Kidney epithelial cell (primary cell): Measurements from ENCODE around the gene CALCR. TPM values are rescaled to one million over a fixed set of nuclear protein-coding genes. Genes with fewer than 3 reads are reported as not detected.

Experiments used
- DNase-seq: peaks from one replicate; pipeline ENCODE4 v3.0.0-alpha.2; 2010; ENCODE audit warnings: low read depth
- H3K27me3 ChIP-seq: 2 replicates; pipeline ENCODE4 v1.6.0; 2011; ENCODE audit warnings: low read length; ENCODE audit not compliant: control insufficient read depth, insufficient read depth
- H3K36me3 ChIP-seq: 2 replicates; pipeline ENCODE4 v1.5.1; 2011; ENCODE audit warnings: low read length; ENCODE audit not compliant: control insufficient read depth, insufficient read depth
- H3K4me3 ChIP-seq: 2 replicates; pipeline ENCODE4 v1.5.1; 2011; ENCODE audit warnings: low read depth, mild to moderate bottlenecking, control low read depth, low read length
- total RNA-seq: library from RNA; depleted of rRNA; stranded (reverse); fragments of >200 nt; gene quantifications from 2 replicates; pipeline ENCODE4 v1.2.3, GENCODE V29; 2015
- TF ChIP-seq, protein P1 (sequence below): IDR thresholded peaks from 2 replicates; pipeline ENCODE4 v1.5.1; 2011; ENCODE audit warnings: mild to moderate bottlenecking, moderate library complexity, low read length, control low read depth, inconsistent platforms; ENCODE audit not compliant: insufficient read depth, poor library complexity, severe bottlenecking

The CALCR gene
- total RNA-seq = not detected in 2 replicates

DNA sequence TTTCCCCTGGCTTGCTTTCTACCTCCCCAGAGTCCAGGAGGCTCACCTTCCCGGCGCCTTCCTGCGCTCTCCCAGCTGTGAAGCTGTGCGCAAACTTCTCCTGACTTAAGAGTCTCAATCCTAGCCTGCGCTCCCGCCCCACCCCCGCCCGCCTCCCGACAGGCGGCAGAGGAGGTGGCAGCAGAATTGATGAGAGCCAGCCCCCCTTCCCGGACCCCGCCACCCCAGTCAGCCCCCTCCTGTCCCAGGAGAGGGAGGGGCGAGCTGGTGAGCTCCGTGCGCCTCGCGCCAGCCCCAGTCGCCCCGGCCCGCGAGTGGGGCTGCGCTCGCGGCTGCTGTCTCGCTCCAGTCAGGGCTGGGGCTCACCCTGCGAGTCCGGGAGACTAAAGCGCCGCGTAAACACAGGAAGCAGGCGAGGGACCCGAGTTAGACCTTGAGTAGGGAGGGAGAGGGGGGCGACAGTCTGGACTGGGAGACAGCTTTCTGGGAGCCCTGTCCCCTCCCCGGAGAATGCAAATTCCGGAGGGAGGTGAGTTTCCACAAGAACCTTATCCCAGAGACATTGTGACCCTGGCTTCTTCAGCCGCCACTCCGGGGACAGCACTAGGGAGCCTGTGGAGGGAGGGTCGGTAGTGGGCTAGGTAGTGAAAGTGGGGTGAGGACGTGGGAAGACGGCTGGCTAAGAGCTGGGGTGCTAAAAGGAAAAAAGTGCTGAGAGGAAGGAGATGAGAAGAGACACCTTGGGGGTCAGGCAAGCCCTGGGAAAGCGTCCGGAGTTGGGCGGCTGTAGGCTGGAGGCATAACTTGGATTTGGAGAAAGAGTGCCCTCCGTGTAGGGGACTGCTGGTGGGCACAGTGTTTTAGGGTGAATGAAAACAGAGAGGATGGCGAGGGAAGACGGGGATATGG lies at the start of gene CALCR:
Gene CALCR (minus strand): TSS at position 79 of the 909 bp plus-strand sequence. CDS start 87,743 bp downstream, outside the sequence.
- H3K36me3 ChIP-seq = no peaks in the 10 kb centered on the region
- peak within 1 kb of the TSS; percentile 18 for H3K4me3 ChIP-seq
- DNase-seq = no peak
- TF ChIP-seq, protein P1, sequence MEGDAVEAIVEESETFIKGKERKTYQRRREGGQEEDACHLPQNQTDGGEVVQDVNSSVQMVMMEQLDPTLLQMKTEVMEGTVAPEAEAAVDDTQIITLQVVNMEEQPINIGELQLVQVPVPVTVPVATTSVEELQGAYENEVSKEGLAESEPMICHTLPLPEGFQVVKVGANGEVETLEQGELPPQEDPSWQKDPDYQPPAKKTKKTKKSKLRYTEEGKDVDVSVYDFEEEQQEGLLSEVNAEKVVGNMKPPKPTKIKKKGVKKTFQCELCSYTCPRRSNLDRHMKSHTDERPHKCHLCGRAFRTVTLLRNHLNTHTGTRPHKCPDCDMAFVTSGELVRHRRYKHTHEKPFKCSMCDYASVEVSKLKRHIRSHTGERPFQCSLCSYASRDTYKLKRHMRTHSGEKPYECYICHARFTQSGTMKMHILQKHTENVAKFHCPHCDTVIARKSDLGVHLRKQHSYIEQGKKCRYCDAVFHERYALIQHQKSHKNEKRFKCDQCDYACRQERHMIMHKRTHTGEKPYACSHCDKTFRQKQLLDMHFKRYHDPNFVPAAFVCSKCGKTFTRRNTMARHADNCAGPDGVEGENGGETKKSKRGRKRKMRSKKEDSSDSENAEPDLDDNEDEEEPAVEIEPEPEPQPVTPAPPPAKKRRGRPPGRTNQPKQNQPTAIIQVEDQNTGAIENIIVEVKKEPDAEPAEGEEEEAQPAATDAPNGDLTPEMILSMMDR = no peak
- peaks cover 25% of the 10 kb centered on the region for H3K27me3 ChIP-seq

DNA sequence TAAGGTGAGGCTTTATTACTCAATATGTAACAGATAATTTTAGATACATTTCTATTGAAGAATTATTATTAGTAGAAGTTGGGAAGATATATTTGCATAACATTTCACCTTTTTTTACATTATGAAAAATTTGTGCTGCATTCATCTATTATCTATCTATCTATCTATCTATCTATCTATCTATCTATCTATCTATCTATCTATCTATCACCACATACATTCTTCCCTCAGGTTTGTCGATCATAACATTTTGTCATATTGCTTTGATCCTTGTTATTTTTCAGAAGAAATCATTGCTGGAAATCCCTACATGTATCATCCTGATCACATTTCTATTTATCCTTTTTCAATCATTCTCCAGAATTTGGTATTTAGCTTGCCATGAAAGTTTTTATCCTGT lies 49.3 kb upstream of the CALCR start:
- Histone ChIP-seq H3K27me3 (no peaks in the 10 kb centered on the region), H3K4me3 (no peak overlapping the region), H3K36me3 (no peaks in the 10 kb centered on the region)
- TF ChIP-seq, protein P1 = no peak
- DNase-seq = no peak

DNA sequence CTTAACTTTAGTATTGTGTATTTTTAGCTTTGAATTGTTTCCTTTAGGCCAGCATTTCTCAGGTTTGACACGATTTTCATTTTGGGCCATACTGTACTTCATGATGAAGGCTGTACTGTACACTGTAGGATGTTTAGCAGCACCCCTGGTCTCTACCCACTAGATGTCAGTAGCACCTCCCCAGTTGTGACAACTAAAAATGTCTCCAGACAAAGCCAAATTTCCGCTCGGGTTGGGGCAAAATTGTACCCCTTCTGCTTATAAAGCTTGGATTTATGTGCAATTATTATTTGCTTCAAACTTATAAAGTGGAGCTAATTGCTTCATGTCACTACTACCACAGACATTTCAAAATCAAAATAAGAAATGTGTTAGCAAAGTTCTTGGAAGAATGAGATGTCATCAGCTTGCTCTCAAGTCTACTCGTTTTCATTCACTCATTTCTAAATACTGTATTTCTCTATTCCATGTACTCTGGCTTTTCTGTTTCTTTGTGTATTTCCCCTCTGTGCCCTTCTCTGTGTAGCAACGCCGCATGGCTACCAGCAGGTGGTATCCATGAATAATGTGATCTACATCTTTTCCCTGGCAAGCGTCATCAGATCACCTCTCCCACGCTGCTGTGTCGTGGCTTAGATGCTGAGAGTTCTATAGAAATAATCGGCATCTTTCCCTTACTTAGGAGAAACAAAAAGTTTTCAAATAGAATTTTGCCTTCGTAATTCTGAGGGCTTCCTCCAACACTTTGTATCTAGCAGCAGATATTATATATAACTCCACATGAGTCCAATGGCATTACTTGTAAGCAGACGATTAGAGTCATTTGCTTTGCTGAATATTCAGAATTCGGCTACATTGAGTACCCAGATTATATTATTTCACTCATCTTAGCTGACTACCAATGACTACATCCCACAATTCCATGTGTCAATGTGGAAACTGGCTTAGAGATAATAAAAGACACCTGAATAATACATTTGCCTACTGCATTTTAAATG lies 47.8 kb upstream of the CALCR start:
- H3K36me3 ChIP-seq = no peaks in the 10 kb centered on the region
- no peak for DNase-seq
- TF ChIP-seq, protein P1 = peak; percentile 45
- no peak overlapping the region for H3K4me3 ChIP-seq
- no peaks in the 10 kb centered on the region for H3K27me3 ChIP-seq

DNA sequence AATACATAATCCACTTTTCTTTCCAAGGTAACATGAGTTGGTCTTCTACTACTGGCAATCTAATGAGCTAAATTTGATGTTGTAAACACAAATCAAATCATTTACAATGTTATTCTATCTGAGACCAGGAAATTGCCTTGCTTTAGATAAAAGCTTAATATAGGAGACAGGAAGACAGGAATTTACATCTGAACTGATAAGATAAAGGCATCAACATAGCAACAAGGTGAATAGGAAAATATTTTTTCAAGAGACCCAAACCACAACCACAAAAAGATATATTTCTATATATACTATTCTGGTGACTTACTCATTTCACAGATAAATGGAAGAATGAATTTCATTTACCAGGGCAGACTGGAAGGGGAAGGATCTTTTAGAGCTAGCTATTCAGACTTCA lies 46.3 kb upstream of the CALCR start:
- no peak for DNase-seq
- Histone ChIP-seq H3K4me3 (no peak overlapping the region), H3K36me3 (no peaks in the 10 kb centered on the region), H3K27me3 (no peaks in the 10 kb centered on the region)
- TF ChIP-seq, protein P1 = no peak

DNA sequence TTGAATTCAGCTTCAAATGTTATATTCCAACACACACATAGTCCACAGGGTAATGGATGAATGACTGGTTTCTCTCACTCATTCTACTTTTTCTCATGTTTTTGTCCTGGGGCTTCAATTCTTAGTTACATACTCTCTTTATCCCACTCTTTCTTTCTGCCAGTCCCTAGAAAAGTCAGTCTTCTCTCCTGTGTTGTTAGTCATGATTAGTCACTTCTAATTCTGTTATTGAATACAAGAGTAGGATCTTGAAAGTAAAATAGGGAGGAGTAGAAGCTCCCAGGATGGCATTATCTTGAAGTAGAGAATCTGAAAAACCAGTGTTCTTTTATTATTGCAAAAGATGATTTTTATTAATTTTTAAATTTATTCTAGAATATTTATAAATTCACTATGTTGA lies 45.5 kb upstream of the CALCR start:
- no peaks in the 10 kb centered on the region for H3K36me3 ChIP-seq
- no peak for DNase-seq
- no peaks in the 10 kb centered on the region for H3K27me3 ChIP-seq
- H3K4me3 ChIP-seq = no peak overlapping the region
- TF ChIP-seq, protein P1 = no peak
